UCSD-AML1 (cell line): ENCODE data around the gene DBH.

Experiments
- DNase-seq: peaks from one replicate; lab custom pipeline; 2025; ENCODE audit not compliant: unreplicated experiment; lab: John Stamatoyannopoulos, UW

DBH gene

GRCh38 chr9:133642708-133643361, 6.7 kb downstream of the DBH start:
- DNase-seq, result no peak

- DNase-seq, result no peak
Observed at GRCh38 chr9:133643362-133643755, 7.2 kb downstream of the DBH start.

- DNase-seq, result no peak
Observed at GRCh38 chr9:133643978-133644760, 8.0 kb downstream of the DBH start.

GRCh38 chr9:133645021-133645765, 9.0 kb downstream of the DBH start:
- DNase-seq, result no peak

- DNase-seq, result no peak
Observed at GRCh38 chr9:133647148-133647547, 11.0 kb downstream of the DBH start.

GRCh38 chr9:133647765-133648469, 11.8 kb downstream of the DBH start:
- no peak for DNase-seq

- DNase-seq, result no peak
Observed at GRCh38 chr9:133649194-133649593, 13.0 kb downstream of the DBH start.

- DNase-seq, result no peak
Observed at GRCh38 chr9:133650026-133650425, 13.9 kb downstream of the DBH start.

- no peak for DNase-seq
Observed at GRCh38 chr9:133653638-133654037, 17.5 kb downstream of the DBH start.

- DNase-seq, result no peak
Observed at GRCh38 chr9:133654736-133655657, 18.8 kb downstream of the DBH start.

GRCh38 chr9:133655701-133656100, 19.5 kb downstream of the DBH start:
- DNase-seq, result no peak

GRCh38 chr9:133656211-133657119, 20.3 kb downstream of the DBH start:
- no peak for DNase-seq

- no peak for DNase-seq
Observed at GRCh38 chr9:133657120-133657661, 21.0 kb downstream of the DBH start.

GRCh38 chr9:133658442-133659431, 22.6 kb downstream of the DBH start:
- DNase-seq, result no peak

GRCh38 chr9:133659516-133659915, 23.4 kb downstream of the DBH start:
- DNase-seq, result no peak

- no peak for DNase-seq
Observed at GRCh38 chr9:133661846-133662540, 25.8 kb downstream of the DBH start.
